ENCODE data around the gene TBX1. TPM values are rescaled to one million over a fixed set of nuclear protein-coding genes. Genes with fewer than 3 reads are reported as not detected.

The TBX1 gene
- total and polyA plus RNA-seq, 2 of the 8 experiments (the other 6 are each of a cell fraction or from before 2014, with no cell fraction given), result 0.28 TPM; not detected in 1

DNA sequence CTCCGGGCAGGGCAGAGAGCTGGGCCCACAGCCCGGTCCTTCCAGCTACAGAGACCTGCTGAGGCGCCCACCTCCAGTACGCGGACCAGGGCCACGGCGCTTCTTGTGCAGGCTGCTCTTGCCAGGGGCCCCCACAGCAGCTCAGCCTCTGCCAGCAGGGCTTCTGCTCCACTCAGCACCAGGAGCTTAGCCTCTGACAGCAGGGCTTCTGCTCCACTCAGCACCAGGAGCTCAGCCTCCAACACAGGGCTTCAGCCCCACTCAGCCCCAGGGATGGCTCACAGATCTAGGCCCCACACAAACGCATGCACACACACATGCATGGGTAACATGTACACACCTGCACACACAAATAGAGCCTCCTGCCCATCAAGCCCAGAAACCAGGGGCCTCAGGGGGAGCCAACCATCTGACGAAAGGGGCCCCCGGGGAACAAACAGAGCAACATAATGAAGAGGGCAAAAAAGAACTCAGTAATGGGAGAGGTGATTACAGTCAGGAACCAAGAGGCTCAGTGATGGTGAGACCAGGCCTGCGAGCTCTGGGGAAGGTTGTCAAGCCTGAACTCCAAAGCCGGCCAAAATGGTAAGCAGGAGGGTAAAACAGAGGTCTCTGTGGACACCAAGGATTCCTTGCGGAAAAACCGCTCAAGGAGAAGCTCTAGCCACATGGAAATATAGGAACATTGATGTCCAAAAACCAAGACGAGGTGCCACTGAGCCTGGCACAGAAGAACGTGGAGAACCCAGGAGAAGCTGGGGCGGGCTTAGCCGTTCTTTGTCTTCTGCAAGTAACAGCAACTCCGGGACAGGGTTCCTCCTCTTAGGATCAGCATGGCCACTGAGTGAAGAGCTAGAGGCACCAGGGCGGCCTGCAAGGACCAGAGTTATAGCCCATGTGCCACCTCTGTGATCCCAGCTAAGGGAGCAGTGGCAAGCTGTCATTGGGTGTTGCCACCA is 47.6 kb downstream of the TBX1 start:
- no peaks in the 10 kb centered on the region; a peak in 1 of 7 replicates for H3K4me1 ChIP-seq (replicated peaks in 1 of 4; ENCODE audit: control insufficient read depth in 3 of 4, insufficient read depth in 4 of 4, low read length in 3 of 4)
- H2AK5ac ChIP-seq (ENCODE audit: low read depth, low read length), result no peak overlapping the region
- 91% methylated on average over 19 of the region's 20 CpGs; no CpG with 5 or more reads in 1 of the 2 experiments for WGBS, 2 experiments (ENCODE audit: extremely low coverage in 1 of 2, insufficient coverage in 1 of 2, insufficient read length in 1 of 2, insufficient replicate concordance in 2 of 2, low coverage in 1 of 2, low lambda C conversion rate in 2 of 2, missing lambda C conversion rate in 1 of 2)
- H3K4me2 ChIP-seq (ENCODE audit: insufficient read depth in 1 of 2, low read depth in 2 of 2, low read length in 2 of 2), result no peak overlapping the region
- H3K27ac ChIP-seq (ENCODE audit: low read depth, low read length), result no peak overlapping the region
- no peaks in the 10 kb centered on the region for H3K27me3 ChIP-seq (replicated peaks in 1 of 4; ENCODE audit: control insufficient read depth in 3 of 4, extremely low read depth in 1 of 4, insufficient read depth in 3 of 4, low read length in 3 of 4)
- H3K4me3 ChIP-seq (ENCODE audit: extremely low read depth in 1 of 4, insufficient read depth in 2 of 4, low read depth in 3 of 4, low read length in 4 of 4), result no peak overlapping the region
- FAIRE-seq (no peak), DNase-seq (ENCODE audit: low read depth in 1 of 2, low spot score in 2 of 2) (no peak)
- CTCF ChIA-PET (ENCODE audit: partially characterized antibody), result interaction anchor here (0.6 to 3.2 kb wide), 12 partner anchors 9 to 139 kb away, joined by 3 to 12 read pairs (median 4); no protein-coding TSS in a partner anchor
- H4K5ac ChIP-seq (ENCODE audit: insufficient read length, low read depth, low read length), result no peak overlapping the region
- H3K23ac ChIP-seq (ENCODE audit: insufficient read length), result no peak overlapping the region
- no peak overlapping the region for H3K14ac ChIP-seq (ENCODE audit: insufficient read length)
- H2BK5ac ChIP-seq (ENCODE audit: low read depth, low read length), result no peak overlapping the region
- no peak overlapping the region for H3K4ac ChIP-seq (replicated peaks; ENCODE audit: insufficient read length, low read depth, low read length)
- no peaks in the 10 kb centered on the region for H3K36me3 ChIP-seq (ENCODE audit: control insufficient read depth in 2 of 4, insufficient read depth in 4 of 4, low read length in 3 of 4)
- H3K79me1 ChIP-seq (ENCODE audit: low read depth, low read length), result no peaks in the 10 kb centered on the region
- POLR2A ChIA-PET (ENCODE audit: partially characterized antibody), result no interaction called here
- H3K56ac ChIP-seq (replicated peaks; ENCODE audit: insufficient read length, low read depth, low read length), result no peak overlapping the region
- peaks cover 0 to 3% of the 10 kb centered on the region in 2 experiments for H4K20me1 ChIP-seq (replicated peaks in 1 of 2; ENCODE audit: control insufficient read depth in 1 of 2, insufficient read depth in 2 of 2, low read length in 2 of 2)
- H3K79me2 ChIP-seq (ENCODE audit: control insufficient read depth in 1 of 2, insufficient read depth in 2 of 2, low read length in 2 of 2), result no peaks in the 10 kb centered on the region
- H2BK15ac ChIP-seq (ENCODE audit: low read length), result no peak overlapping the region
- no peak overlapping the region for H2BK12ac ChIP-seq (ENCODE audit: low read depth, low read length)
- H3K9me3 ChIP-seq (ENCODE audit: insufficient read depth in 2 of 2, low read depth in 1 of 2, low read length in 1 of 2), result no peaks in the 10 kb centered on the region
- no peak overlapping the region for H3K9ac ChIP-seq (replicated peaks in 1 of 4; ENCODE audit: extremely low read depth in 1 of 4, low read depth in 3 of 4, low read length in 3 of 4)
- no peak overlapping the region for H4K91ac ChIP-seq (replicated peaks; ENCODE audit: insufficient read length, low read length)
- H2AFZ ChIP-seq (ENCODE audit: low read length), result no peak overlapping the region
- H3K18ac ChIP-seq (ENCODE audit: extremely low read depth, low read length), result no peak overlapping the region
- H3K23me2 ChIP-seq (ENCODE audit: low read depth, low read length), result no peaks in the 10 kb centered on the region
- H2BK20ac ChIP-seq (ENCODE audit: low read length), result no peak overlapping the region
- no peak overlapping the region for H2BK120ac ChIP-seq (replicated peaks; ENCODE audit: low read depth, low read length)
- no peak overlapping the region; the same call in 1 of the 2 replicates for H4K8ac ChIP-seq (ENCODE audit: extremely low read depth, insufficient read depth, low read length)
